ENCODE data around the gene PDGFRB. TPM values are rescaled to one million over a fixed set of nuclear protein-coding genes. Genes with fewer than 3 reads are reported as not detected.

Gene PDGFRB
- total and polyA plus RNA-seq, 2 of the 4 experiments (the other 2 are of a cell fraction) = 108 to 124 TPM

- no TSS peak for BruUV-seq (replicated peaks)
- H3K14ac ChIP-seq (replicated peaks; ENCODE audit: low read depth, low read length) = no peak overlapping the region; the same call in 1 of the 2 replicates
- H3K18ac ChIP-seq (ENCODE audit: low read depth, low read length) = no peak overlapping the region
- H2AK9ac ChIP-seq (replicated peaks; ENCODE audit: low read depth, low read length, poor library complexity) = no peak overlapping the region
- no peak overlapping the region for H4K5ac ChIP-seq (ENCODE audit: low read depth, low read length)
- peak overlapping the region; percentile 38; the same call in 1 of the 2 replicates for H2AK5ac ChIP-seq (ENCODE audit: low read depth, low read length)
- DNase-seq (no peak), ATAC-seq (ENCODE audit: low read depth) (no peak)
- in situ Hi-C loops (cut with MboI; ENCODE audit: low sequenced_read_pairs) = no loop called here
- peaks cover 6 to 78% of the 10 kb centered on the region in 2 experiments for H3K79me1 ChIP-seq (ENCODE audit: low read depth in 1 of 2, low read length in 2 of 2)
- H3K4ac ChIP-seq (ENCODE audit: low read depth, low read length) = peak overlapping the region; percentile 100; the same call in 1 of the 2 replicates
- 90% methylated on average over 6 of the region's 14 CpGs; no CpG with 5 or more reads in 1 of the 2 experiments for WGBS, 2 experiments (ENCODE audit: extremely low coverage in 2 of 2, insufficient read length in 1 of 2)
- no peak overlapping the region for H3K4me2 ChIP-seq (ENCODE audit: low read depth, low read length)
- no peak overlapping the region for H2AFZ ChIP-seq (replicated peaks; ENCODE audit: low read length, poor library complexity)
- peaks cover 52% of the 10 kb centered on the region for H3K4me1 ChIP-seq (ENCODE audit: control insufficient read depth, insufficient read depth, low read length)
- 0 out of 2 replicates have a peak overlapping the region, but pooled peaks have one; percentile 88 for H3K23ac ChIP-seq (ENCODE audit: low read depth, low read length)
- intact Hi-C loops (cut with micrococcal nuclease) = no loop called here
- no peak overlapping the region for H3K9ac ChIP-seq (ENCODE audit: low read depth, low read length)
- no peaks in the 10 kb centered on the region for H3K9me3 ChIP-seq (ENCODE audit: control insufficient read depth, insufficient read depth, low read length)
- no peak overlapping the region for H2BK120ac ChIP-seq (ENCODE audit: low read depth, low read length)
- H4K20me1 ChIP-seq (ENCODE audit: insufficient read depth, low read length) = peaks cover 33% of the 10 kb centered on the region; the same call in 1 of the 2 replicates
- no peaks in the 10 kb centered on the region for H3K27me3 ChIP-seq (ENCODE audit: control insufficient read depth, insufficient read depth, low read length)
- H3K56ac ChIP-seq (ENCODE audit: extremely low read depth, insufficient read depth, low read length) = no peak overlapping the region
- H3K36me3 ChIP-seq (ENCODE audit: control insufficient read depth, insufficient read depth, low read length) = peaks cover 46% of the 10 kb centered on the region
- CTCF ChIA-PET = no interaction called here
- peak overlapping the region; percentile 42 for H2BK5ac ChIP-seq (ENCODE audit: low read depth, low read length, poor library complexity, severe bottlenecking)
- H2BK15ac ChIP-seq (ENCODE audit: low read depth, low read length) = no peak overlapping the region
- H3K9me1 ChIP-seq (ENCODE audit: insufficient read depth, low read length) = peaks cover 33% of the 10 kb centered on the region
- POLR2A ChIA-PET (ENCODE audit: unreplicated experiment) = no interaction called here
- H4K8ac ChIP-seq (ENCODE audit: low read depth in 2 of 2, low read length in 2 of 2) = peak overlapping the region in 1 of 2 experiments; percentile 52; a peak in 1 of 4 replicates
- dilution Hi-C loops (cut with HindIII; ENCODE audit: low sequenced_read_pairs, unreplicated experiment) = no loop called here
- H2BK20ac ChIP-seq (ENCODE audit: low read depth, low read length) = no peak overlapping the region
- peak overlapping the region; percentile 29 for H3K27ac ChIP-seq (ENCODE audit: insufficient read depth, low read length)
- no peak overlapping the region; the same call in 1 of the 2 replicates for H4K91ac ChIP-seq (ENCODE audit: insufficient read depth, low read depth, low read length)
- no peak overlapping the region for H3K4me3 ChIP-seq (ENCODE audit: insufficient read depth, low read depth, low read length)
- TF ChIP-seq CTCF (conservative IDR thresholded peaks at IDR 0.05; ENCODE audit: low read depth, low read length) = no peak
- no peak for TF ChIP-seq RFX5 (IDR thresholded peaks at IDR 0.05; ENCODE audit: low read depth, low read length)
- no peak for TF ChIP-seq BHLHE40 (IDR thresholded peaks at IDR 0.05; ENCODE audit: low read depth, low read length)
- TF ChIP-seq MAZ (IDR thresholded peaks at IDR 0.05; ENCODE audit: borderline replicate concordance, low read depth, low read length) = no peak; the same call in 1 of the 2 replicates
- TF ChIP-seq MXI1 (IDR thresholded peaks at IDR 0.05; ENCODE audit: borderline replicate concordance, low read depth, low read length) = no peak
- no peak for TF ChIP-seq RAD21 (IDR thresholded peaks at IDR 0.05; ENCODE audit: low read length)
- TF ChIP-seq FOS (IDR thresholded peaks at IDR 0.05; ENCODE audit: low read depth, low read length) = no peak
- no peak for TF ChIP-seq USF2 (IDR thresholded peaks at IDR 0.05; ENCODE audit: low read depth, low read length)
- no peak for TF ChIP-seq POLR2A (IDR thresholded peaks at IDR 0.05; ENCODE audit: low read depth, low read length)
- no peak for TF ChIP-seq ELK1 (IDR thresholded peaks at IDR 0.05; ENCODE audit: borderline replicate concordance, low read depth, low read length)
- no peak for TF ChIP-seq CEBPB (IDR thresholded peaks at IDR 0.05; ENCODE audit: low read depth, low read length)
- TF ChIP-seq NFE2L2 (IDR thresholded peaks at IDR 0.05; ENCODE audit: low read depth, low read length) = no peak
- TF ChIP-seq RCOR1 (IDR thresholded peaks at IDR 0.05; ENCODE audit: insufficient replicate concordance, low read length) = no peak
- no peak for TF ChIP-seq MAFK (IDR thresholded peaks at IDR 0.05; ENCODE audit: low read depth, low read length)
- no peak for TF ChIP-seq SMC3 (IDR thresholded peaks at IDR 0.05; ENCODE audit: low read depth, low read length)
These were observed 8.6 kb downstream of the PDGFRB start for GRCh38 chr5:150146862-150147601.
